Endometrial microvascular endothelial cells (primary cell): Measurements from ENCODE around the gene MT2A. TPM values are rescaled to one million over a fixed set of nuclear protein-coding genes. Genes with fewer than 3 reads are reported as not detected.
"Not testable (repeated sequence)": the region's sequence is repeated elsewhere in the genome, so short reads cannot be mapped to it uniquely, and the experiment has no call there.

Source experiments
- in situ Hi-C: cut with HindIII; loops from 2 replicates; pipeline ENCODE4 v1.10.0; 2017; ENCODE audit warnings: low sequenced_read_pairs, low pct_unique_long_range_greater_than_20kb; ENCODE audit errors: inconsistent ontology term
- total RNA-seq: library from RNA; depleted of rRNA; stranded (reverse); fragments of >200 nt; gene quantifications from one replicate; pipeline ENCODE4 v1.2.3, GENCODE V29; 2015; ENCODE audit errors: inconsistent ontology term

Gene MT2A
- total RNA-seq, 1 donor from 2014 or later, result 1,097 TPM

DNA sequence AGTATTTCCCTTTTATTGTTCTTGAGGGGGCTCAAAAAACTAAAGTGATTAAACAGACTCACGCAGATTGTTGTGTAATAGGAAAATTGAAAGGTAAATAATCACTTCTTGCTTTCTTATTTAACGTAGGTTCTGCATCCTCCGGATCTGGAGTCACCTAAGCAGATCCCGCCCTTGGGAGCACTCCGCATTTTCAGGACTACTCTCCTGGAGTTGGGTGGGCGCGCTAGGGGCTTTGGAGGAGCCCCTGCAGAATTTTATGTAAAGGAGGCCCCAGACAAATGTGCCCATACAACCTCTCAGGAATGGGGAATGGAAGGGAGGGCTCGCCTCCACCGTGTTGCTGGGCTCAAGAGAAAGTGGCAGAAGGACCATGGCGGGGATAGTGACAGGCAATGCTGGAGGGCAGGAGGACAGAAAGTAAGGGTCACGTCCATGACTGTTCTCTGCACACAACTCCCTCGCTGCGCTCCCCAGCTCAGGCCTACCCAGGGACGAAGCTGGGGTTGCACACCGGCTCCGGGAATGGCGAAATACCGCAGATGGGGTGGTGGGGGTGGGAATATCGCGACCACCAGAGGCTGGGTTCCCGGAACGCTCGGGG is 8.3 kb downstream of the MT2A start:
- in situ Hi-C loops, result no loop called here

DNA sequence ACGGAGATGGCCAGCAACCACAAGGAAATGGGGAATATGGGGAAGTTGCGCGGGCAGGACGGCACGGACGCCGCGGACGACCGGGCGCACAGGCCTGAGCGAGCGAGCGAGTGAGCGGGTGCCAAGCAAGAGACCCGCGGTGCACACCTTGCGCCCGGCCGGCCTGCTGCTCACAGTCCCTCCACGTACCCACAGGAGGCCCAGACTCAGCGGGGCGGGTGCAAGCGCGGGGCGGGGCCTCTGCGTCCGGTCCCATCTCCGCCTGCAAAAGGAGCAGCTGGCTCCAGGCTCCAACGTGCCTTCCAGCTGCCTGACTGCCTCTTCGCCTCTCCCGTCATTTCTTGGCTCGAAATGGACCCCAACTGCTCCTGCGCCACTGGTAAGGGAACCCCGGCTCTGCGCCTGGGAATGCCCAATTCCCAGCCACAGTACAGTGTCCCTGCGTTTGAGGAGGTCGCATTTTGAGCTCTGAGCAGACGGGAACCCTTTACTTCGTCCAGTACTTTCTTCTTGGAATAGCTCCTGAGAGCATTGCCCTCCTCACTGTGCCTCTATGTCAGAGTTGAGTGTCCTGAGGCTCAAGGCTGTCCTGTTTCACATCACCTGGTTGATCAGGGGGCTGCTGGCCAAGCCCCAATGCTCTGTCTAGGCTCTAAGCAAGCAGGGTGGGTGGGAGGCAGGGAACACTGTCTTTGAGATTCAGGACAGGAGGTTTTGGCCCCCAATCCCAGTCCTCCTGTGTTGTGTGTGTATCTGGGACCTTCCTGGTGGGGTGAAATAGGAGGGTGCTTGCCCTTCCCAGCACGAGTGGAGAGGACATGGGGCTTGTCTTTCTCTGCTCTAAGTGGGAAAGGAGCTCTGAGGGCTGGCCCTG is 9.1 kb downstream of the MT2A start:
- in situ Hi-C loops, result no loop called here

DNA sequence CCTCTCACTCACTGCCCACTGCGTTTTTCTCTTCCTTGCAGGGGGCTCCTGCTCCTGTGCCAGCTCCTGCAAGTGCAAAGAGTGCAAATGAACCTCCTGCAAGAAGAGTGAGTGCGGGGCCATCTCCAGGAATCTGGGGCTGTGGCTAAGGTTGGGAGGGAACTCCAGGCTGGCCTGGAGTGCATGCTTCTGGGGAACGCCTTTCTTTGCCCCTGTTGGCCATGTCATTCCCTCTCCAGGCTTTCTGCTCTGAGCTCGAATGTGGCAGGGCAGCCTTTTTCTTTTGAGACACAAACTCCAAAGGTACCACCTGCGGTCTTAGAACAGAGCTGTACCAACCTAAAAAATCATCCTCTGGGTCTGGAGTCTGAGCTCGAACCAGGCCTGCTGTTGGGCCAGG is 9.8 kb downstream of the MT2A start:
- in situ Hi-C loops, result no loop called here

DNA sequence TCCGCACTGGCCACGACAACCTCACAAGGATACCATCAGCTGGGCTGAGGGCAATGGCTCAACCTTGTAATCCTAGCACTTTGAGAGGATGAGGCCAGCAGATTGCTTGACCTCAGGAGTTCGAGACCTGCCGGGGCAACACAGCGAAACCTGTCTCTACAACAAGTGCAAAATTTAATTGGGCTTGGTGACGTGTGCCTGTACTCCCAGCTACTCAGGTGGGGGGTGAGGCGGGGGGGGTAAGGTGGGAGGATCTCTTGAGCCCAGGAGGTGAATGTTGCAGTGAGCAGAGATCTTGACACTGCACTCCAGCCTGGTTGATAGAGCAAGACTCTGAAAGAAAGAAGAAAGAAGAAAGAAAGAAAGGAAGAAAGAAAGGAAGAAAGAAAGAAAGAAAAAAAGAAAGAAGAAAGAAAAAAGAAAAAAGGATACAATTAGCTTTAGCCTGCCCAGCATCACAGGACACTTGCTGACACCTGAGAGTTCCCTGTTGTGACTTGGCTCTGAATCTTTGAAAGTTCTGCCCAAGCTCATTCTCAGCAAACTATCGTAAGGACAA is 12.0 kb downstream of the MT2A start:
- in situ Hi-C loops, result no loop called here

DNA sequence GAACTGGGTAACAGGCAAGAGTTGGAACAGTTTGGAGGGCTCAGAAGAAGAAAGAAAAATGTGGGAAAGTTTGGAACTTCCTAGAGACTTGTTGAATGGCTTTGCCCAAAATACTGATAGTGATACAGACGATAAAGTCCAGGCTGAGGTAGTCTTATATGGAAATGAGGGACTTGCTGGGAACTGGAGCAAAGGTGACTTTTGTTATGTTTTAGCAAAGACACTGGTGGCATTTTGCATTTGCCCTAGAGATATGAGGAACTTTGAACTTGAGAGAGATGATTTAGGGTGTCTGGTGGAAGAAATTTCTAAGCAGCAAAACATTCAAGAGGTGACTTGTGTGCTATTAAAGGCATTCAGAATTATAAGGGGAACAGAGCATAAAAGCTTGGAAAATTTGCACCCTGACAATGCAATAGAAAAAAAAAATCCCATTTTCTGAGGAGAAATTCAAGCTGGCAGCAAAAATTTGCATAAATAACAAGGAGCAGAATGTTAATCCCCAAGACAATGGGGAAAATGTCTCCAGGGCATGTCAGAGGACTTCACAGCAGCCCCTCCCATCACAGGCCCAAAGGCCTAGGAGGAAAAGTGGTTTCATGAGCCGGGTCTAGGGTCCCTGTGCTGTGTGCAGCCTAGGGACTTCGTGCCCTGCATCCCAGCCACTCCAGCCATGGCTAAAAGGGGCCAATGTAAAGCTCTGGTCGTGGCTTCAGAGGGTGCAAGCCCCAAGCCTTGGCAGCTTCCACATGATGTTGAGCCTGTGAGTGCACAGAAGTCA is 13.5 kb downstream of the MT2A start:
- in situ Hi-C loops, result not testable (repeated sequence)

DNA sequence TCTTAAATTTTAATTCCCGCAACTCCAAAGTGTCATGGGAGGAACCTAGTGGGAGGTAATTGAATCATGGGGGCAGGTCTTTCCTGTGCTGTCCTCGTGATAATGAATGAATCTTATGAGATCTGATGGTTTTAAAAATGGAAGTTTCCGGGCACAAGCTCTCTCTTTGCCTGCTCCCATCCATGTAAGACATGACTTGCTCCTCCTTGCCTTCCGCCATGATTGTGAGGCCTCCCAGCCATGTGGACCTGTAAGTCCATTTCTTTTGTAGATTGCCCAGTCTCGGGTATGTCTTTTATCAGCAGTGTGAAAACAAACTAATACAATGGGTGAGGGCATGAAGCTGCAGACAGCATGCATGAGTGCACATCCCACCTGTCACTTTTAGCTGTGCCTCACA is 14.8 kb downstream of the MT2A start:
- in situ Hi-C loops, result not testable (repeated sequence)

DNA sequence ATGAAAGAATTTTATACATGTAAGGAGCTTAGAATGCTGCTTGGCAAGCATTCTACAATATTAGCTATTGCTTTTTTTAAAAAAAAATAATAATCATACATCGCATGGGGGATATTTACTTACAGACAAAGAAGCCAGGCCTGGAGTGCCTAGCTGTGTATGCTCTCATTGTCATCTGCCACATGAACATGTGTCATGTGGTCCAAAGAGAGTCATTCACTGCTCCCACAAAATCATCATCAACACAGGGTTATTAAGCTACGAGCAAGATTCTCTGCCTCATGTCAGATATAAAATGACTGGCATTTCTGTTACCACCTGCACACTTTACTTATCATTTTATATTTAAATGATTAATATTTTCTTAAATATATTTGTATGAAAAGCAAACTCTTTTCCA is 15.3 kb downstream of the MT2A start:
- in situ Hi-C loops, result no loop called here

DNA sequence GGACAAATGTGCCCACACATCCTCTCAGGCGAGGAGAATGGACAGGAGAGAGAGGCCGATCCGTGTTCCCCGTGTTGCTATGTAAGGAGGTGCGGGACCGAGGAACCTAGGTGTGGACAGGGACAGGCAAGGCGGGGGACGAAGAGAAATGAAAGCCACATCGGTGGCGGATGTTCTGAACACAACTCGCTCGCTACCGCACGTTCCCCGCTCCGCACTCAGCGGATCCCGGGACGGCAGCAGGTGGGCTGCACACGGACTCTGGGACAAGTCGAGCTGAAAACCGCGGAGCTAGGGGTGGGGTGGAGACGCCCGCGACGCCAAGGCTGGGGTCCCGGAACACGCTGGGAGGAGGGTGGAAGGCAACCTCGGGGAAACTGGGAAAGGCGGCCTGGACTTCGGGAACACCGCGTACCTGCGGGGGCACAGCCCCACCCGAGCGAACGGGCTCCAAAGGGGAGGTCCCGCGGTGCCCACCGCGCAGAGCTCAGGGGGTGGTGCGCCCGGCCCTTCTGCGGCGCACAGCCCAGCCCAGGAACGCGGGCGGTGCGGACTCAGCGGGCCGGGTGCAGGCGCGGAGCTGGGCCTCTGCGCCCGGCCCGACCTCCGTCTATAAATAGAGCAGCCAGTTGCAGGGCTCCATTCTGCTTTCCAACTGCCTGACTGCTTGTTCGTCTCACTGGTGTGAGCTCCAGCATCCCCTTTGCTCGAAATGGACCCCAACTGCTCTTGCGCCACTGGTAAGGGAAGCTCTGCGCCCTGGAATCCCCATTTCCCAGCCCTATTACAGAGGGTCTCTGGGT is 17.0 kb downstream of the MT2A start, which contains the start of gene MT1E:
Gene MT1E, plus strand, starts transcription at position 642 of the 803 bp plus-strand sequence. Its CDS starts 71 bp downstream, at position 713.
- in situ Hi-C loops, result no loop called here

DNA sequence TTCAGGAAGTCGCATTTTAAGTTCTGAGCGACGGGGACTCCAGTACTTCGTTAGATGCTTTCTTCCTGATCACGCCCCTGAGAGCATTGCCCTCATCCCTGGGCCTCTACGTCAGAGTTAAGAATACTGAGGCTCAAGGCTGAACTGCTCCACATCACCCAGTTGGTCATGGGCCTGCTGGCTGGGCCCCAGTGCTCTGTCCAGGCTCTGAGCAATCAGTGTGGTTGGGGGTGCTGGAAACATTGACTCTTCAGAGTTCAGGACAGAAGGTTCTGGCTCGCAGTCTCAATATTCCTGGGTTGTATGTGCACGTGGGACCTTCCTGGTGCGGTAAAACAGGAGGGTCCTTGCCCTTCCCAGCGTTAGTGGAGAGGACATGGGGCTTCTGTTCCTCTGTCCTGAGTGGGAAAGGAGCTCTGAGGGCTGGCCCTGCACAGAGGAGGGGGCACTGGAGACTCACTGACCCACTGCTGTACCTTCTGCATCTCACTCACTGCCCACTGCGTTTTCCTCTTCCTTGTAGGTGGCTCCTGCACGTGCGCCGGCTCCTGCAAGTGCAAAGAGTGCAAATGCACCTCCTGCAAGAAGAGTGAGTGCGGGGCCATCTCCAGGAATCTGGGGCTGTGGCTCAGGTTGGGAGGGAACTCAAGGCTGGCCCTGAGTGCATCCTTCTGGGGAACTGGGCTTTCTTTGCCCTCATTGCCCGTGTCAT is 17.7 kb downstream of the MT2A start:
- in situ Hi-C loops, result no loop called here

DNA sequence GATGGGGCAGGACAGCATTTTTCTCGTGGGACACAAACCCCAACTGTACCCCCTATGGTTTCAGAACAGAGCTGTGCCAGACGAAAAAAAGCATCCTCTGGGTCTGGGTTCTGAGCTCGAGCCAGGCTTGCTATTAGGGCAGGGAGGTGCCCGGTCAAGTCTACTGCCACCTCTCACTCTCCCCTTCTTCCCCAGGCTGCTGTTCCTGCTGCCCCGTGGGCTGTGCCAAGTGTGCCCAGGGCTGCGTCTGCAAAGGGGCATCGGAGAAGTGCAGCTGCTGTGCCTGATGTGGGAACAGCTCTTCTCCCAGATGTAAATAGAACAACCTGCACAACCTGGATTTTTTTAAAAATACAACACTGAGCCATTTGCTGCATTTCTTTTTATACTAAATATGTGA is 18.3 kb downstream of the MT2A start:
- in situ Hi-C loops, result no loop called here

DNA sequence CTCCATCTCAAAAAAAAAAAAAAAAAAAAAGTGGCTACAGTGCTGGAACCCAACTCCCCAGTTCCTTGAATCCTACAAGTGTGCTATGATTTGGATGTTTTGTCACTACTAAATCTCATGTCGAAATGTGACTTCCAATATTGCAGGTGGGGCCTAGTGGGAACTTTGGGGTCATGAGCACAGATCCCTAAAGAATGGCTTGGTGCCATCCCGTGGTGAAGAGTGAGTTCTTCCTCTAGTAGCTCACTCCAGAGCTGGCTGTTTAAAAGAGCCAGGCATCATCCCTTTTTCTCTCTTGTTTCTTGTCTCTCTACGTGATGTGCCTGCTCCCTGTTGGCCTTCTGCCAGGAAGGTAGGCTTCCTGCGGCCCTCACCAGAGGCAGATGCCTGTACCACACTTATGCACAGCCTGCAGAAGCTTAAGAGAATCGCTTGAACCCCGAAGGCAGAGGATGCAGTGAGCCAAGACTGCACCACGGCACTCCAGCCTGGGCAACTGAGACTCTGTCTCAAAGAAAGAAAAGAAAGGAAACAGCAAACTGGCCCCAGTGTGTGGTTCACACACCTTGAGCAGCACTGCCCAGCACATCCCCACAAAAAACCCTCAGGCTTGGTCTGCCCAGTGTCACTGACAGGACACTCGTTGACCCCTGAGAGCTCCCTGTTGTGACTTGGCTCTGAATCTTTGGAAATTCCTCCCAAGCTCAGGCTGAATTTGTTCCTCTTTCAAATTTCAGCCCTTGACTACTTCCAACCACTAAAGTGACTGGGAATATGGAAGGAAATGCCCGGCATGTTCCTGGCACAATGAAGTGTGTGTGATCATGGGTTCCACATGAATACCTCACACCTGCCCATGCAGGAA is 20.3 kb downstream of the MT2A start:
- in situ Hi-C loops, result no loop called here

DNA sequence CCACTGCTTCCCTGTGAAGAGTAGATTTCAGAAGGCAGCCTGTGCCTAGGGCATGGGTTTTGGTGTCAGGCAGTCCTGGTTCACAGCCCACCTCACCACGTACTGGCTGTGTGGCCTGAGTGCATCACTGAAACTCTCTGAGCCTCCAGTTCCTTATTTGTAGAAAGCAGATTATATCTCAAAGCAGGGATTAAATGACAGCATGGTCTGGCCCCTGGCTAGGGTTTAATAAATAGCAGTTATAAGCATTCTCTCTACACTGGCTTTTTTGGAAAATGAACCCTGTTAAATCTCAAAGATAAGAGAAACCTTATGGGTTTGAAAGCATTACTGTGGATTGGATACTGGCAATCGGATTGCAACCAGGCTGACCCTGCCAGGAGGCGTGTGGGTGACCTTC is 21.1 kb downstream of the MT2A start:
- in situ Hi-C loops, result no loop called here

DNA sequence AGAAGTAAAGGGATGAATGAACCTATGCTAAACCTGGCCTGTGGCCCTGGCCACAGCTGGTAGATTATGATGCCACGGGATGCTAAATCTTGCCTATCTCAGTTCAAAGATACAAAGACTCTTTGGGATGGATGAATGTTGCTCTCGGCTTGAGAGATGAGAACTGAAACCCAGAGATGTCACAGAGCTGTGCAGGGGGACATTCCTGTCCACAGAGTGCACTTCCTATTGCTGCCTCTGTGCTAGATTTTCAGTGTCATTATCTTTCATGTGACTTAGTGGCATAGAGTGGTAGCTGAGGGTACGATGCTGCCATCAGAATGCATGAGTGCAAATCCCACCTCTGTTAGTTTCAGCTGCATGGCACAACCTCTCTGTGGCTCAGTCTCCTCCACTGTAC is 21.8 kb downstream of the MT2A start:
- in situ Hi-C loops, result no loop called here

DNA sequence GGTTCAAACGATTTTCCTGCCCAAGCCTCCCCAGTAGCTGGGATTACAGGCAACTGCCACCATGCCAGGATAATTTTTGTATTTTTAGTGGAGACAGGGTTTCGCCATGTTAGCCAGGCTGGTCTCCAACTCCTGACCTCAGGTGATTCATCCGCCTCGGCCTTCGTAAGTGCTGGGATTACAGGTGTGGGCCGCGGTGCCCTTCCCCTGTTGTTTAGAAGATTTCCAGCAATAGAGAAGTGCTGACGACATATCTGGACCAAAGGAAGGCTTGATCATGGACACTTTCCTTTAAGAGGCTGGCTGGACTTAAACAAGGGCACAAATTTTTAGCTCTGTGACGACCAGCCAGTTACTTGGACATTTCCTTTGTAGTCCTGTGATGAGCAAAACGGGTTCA is 22.8 kb downstream of the MT2A start:
- in situ Hi-C loops, result no loop called here

DNA sequence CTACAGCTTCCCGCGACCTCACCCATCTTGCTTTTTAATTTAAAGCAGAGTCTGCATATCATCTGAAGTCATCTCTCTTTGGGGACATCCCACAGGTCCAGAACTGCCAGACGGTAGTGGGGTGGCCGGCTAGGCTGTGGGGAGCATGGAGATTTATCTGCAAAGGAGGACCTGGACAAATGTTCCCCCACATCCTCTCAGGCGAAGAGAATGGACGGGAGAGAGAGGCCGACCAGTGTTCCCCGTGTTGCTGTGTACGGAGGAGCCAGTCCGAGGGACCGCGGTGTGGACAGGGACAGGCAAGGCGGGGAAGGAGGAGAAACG is 23.4 kb downstream of the MT2A start:
- in situ Hi-C loops, result no loop called here

DNA sequence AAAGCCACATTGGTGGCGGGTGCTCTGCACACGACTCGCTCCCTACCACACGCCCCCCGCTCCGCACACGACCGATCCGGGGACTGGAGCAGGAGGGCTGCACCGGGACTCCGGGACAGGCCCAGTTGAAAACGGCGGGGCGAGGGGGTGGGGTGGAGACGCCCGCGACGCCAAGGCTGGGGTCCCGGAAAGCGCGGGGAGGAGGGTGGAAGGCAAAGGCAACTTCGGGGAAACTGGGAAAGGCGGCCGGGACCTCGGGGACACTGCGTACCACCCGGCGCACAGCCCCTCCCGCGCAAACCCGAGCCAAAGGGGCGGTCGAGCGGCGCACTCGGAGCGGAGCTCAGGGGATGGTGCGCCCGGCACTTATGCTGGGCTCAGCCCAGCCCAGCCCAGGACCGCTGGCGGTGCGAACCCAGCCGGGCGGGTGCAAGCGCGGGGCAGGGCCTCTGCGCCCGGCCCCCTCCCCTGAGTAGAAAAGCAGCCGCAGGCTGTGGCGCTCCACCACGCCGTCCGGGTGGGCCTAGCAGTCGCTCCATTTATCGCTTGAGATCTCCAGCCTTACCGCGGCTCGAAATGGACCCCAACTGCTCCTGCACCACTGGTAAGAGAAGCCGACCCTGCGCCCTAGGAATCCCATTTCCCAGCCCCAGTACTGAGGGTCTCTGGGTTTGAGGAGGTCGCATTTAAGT is 23.9 kb downstream of the MT2A start, which contains the start of gene MT1M:
Gene MT1M, plus strand, starts transcription at position 504 of the 692 bp plus-strand sequence. Its CDS starts 73 bp downstream, at position 577.
- in situ Hi-C loops, result no loop called here
